ENCODE data around the gene KATNAL1.
A peak's percentile ranks its signal among the peaks of the same experiment; 100 is the strongest.

The KATNAL1 gene

GRCh38 chr13:30337061-30337610 lies 29.8 kb upstream of the KATNAL1 start:
- intact Hi-C loops (cut with DNase I; ENCODE audit: low total_unique reads), result no loop called here
- H3K4me1 ChIP-seq, result peaks cover 0 to 40% (median 30%) of the 10 kb centered on the region in 4 donors
- H3K36me3 ChIP-seq, result no peaks in the 10 kb centered on the region

DNA sequence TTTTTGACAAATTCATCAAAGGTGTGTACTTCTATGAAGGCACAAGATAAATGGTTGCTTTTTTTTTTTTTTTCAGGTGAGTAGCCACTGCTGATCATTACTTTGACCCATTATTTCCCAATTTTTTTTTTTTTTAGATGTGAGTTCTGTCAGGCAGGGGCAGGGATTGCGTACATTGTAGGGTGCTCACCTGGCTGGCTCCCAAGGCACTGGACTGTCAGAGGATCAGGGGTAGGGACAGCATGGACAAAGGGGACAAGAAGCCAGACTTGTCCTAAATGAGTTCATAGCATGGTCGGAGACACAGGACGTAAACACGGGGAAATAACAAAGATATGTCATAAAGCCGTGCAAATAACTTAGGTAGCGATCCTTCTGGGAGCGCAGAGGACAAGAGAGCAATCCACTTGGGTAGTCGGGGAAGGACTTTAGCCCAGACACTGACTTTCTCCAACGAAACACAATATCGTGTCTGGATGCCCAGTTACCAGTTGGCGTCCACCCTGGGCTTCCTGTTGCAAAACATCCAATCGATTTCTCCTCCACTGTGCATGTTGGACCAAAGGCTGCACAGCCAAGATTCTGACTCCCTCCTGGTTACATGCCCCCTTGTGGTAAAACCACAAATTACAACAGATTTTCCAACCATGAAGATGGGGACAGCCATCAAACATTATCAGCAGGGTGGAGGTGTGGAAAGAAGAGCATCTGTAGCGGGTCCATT lies 27.5 kb upstream of the KATNAL1 start:
- intact Hi-C loops (cut with DNase I; ENCODE audit: low total_unique reads), result no loop called here
- no peak for DNase-seq
- peak; percentile 24 to 30 for TF ChIP-seq CTCF (IDR thresholded peaks at IDR 0.05)

More at GRCh38 chr13:30337061-30337610, 29.8 kb upstream of the KATNAL1 start:
- H3K4me3 ChIP-seq, result no peak overlapping the region
- DNase-seq, result no peak
- H3K27me3 ChIP-seq, result no peaks in the 10 kb centered on the region
- no peak overlapping the region for H3K27ac ChIP-seq
- no peak for TF ChIP-seq CTCF (IDR thresholded peaks at IDR 0.05)
- H3K9me3 ChIP-seq, result no peaks in the 10 kb centered on the region

GRCh38 chr13:30333616-30334015 lies 26.3 kb upstream of the KATNAL1 start:
- no peaks in the 10 kb centered on the region for H3K27me3 ChIP-seq
- H3K36me3 ChIP-seq, result no peaks in the 10 kb centered on the region
- DNase-seq, result no peak
- intact Hi-C loops (cut with DNase I; ENCODE audit: low total_unique reads), result no loop called here
- peaks cover 0 to 4% (median 0%) of the 10 kb centered on the region in 4 donors for H3K4me1 ChIP-seq
- H3K9me3 ChIP-seq, result no peaks in the 10 kb centered on the region
- no peak overlapping the region for H3K27ac ChIP-seq
- TF ChIP-seq CTCF (IDR thresholded peaks at IDR 0.05), result no peak
- H3K4me3 ChIP-seq, result no peak overlapping the region

More for the DNA sequence above, 27.5 kb upstream of the KATNAL1 start:
- Histone ChIP-seq H3K4me3 (no peak overlapping the region), H3K27ac (no peak overlapping the region), H3K27me3 (no peaks in the 10 kb centered on the region), H3K36me3 (no peaks in the 10 kb centered on the region), H3K4me1 (peaks cover 0 to 16% (median 8%) of the 10 kb centered on the region in 4 donors), H3K9me3 (no peaks in the 10 kb centered on the region)

DNA sequence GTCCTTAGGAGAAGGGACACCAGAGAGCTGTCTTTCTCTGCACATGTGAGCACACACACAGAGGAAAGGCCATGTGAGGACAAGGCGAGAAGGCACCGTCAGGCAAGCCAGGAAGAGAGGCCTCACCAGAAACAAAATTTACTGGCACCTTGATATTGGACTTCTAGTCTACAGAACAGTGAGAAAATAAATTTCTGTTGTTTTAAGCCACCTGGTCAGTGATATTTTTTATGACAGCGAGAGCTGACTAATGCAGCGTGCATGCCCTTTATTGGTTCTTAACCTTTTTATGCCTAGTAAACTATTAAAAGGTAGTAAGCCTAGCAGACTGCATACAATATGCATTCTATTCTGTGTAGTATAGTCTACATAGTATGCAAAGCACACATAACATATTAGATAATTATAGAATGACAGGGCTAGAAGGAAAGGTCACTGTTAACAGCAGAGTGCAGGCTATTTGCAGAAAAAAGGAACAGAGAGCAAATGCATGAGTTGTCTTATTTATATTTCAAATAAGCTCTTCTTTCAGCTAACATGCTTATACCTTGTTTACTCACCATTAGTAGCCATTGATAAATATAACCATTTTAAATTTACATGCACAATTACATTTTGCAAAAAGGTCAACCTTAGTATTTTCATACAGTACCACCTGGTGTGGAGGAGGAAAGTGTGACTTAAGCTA lies 25.2 kb upstream of the KATNAL1 start:
- Histone ChIP-seq H3K27me3 (no peaks in the 10 kb centered on the region), H3K4me1 (no peaks in the 10 kb centered on the region), H3K27ac (no peak overlapping the region), H3K36me3 (no peaks in the 10 kb centered on the region), H3K4me3 (no peak overlapping the region), H3K9me3 (no peaks in the 10 kb centered on the region)
- TF ChIP-seq CTCF (IDR thresholded peaks at IDR 0.05), result no peak
- no peak for DNase-seq
- intact Hi-C loops (cut with DNase I; ENCODE audit: low total_unique reads), result no loop called here

- no peak for DNase-seq
- intact Hi-C loops (cut with DNase I; ENCODE audit: low total_unique reads), result no loop called here
- H3K36me3 ChIP-seq, result no peaks in the 10 kb centered on the region
- no peak for TF ChIP-seq CTCF (IDR thresholded peaks at IDR 0.05)
- no peak overlapping the region for H3K4me3 ChIP-seq
- H3K27ac ChIP-seq, result peak overlapping the region in 1 of 2 donors; percentile 1
- no peaks in the 10 kb centered on the region for H3K4me1 ChIP-seq
- H3K9me3 ChIP-seq, result no peaks in the 10 kb centered on the region
- no peaks in the 10 kb centered on the region for H3K27me3 ChIP-seq
Measured at GRCh38 chr13:30331331-30331771, 24.0 kb upstream of the KATNAL1 start.

Data from tibial artery (tissue), 4 donors.